Type B pancreatic cell (in vitro differentiated cells): ENCODE results near the gene CHST9. TPM values are rescaled to one million over a fixed set of nuclear protein-coding genes. Genes with fewer than 3 reads are reported as not detected.

Source experiments
- DNase-seq: peaks from one replicate; pipeline ENCODE4 v3.0.0; 2021; ENCODE audit warnings: mixed read lengths; ENCODE audit not compliant: unreplicated experiment; ENCODE audit errors: extremely low spot score
- H3K27ac Mint-ChIP-seq: 2 replicates; pipeline ENCODE4 v1.8.0; 2021; ENCODE audit warnings: mild to moderate bottlenecking, mixed read lengths
- H3K27me3 Mint-ChIP-seq: 2 replicates; pipeline ENCODE4 v1.8.0; 2021; ENCODE audit warnings: mixed read lengths
- H3K36me3 Mint-ChIP-seq: 2 replicates; pipeline ENCODE4 v1.8.0; 2021; ENCODE audit warnings: mixed read lengths
- H3K4me1 Mint-ChIP-seq: one replicate; pipeline ENCODE4 v1.8.0; 2021; ENCODE audit warnings: mixed read lengths; ENCODE audit not compliant: unreplicated experiment
- H3K4me3 Mint-ChIP-seq: 2 replicates; pipeline ENCODE4 v1.8.0; 2021; ENCODE audit warnings: mild to moderate bottlenecking, mixed read lengths
- H3K9me3 Mint-ChIP-seq: 2 replicates; pipeline ENCODE4 v1.8.0; 2021; ENCODE audit warnings: mixed read lengths
- CTCF ChIP-seq: fragments of 200-600 bp; sonication (generic); conservative IDR thresholded peaks from 2 replicates; pipeline ENCODE4 v1.5.0; 2021; ENCODE audit warnings: antibody characterized with exemption, mild to moderate bottlenecking
- total RNA-seq: library from RNA; stranded (reverse); gene quantifications from 2 replicates; pipeline ENCODE4 v1.2.1, GENCODE V29; 2021; ENCODE audit warnings: low replicate concordance

Gene CHST9
- total RNA-seq, 1 donor from 2014 or later, result 9.9 TPM

GRCh38 chr18:26894426-26894825, 290.7 kb downstream of the CHST9 start:
- Mint-ChIP-seq H3K4me3 (no peak overlapping the region), H3K27me3 (no peaks in the 10 kb centered on the region), H3K36me3 (no peaks in the 10 kb centered on the region), H3K4me1 (no peaks in the 10 kb centered on the region), H3K27ac (no peak overlapping the region), H3K9me3 (no peaks in the 10 kb centered on the region)
- TF ChIP-seq CTCF, result no peak
- DNase-seq, result no peak

GRCh38 chr18:26893996-26894395, 291.1 kb downstream of the CHST9 start:
- H3K36me3 Mint-ChIP-seq, result no peaks in the 10 kb centered on the region
- H3K4me3 Mint-ChIP-seq, result no peak overlapping the region
- H3K27ac Mint-ChIP-seq, result no peak overlapping the region
- H3K4me1 Mint-ChIP-seq, result no peaks in the 10 kb centered on the region
- H3K27me3 Mint-ChIP-seq, result no peaks in the 10 kb centered on the region
- H3K9me3 Mint-ChIP-seq, result no peaks in the 10 kb centered on the region
- DNase-seq, result no peak
- TF ChIP-seq CTCF, result no peak

- Mint-ChIP-seq H3K36me3 (no peaks in the 10 kb centered on the region), H3K9me3 (no peaks in the 10 kb centered on the region), H3K27ac (no peak overlapping the region), H3K27me3 (no peaks in the 10 kb centered on the region), H3K4me1 (no peaks in the 10 kb centered on the region), H3K4me3 (no peak overlapping the region)
- no peak for DNase-seq
- no peak for TF ChIP-seq CTCF
Measured at GRCh38 chr18:26888259-26888658, 296.8 kb downstream of the CHST9 start.

- TF ChIP-seq CTCF, result no peak
- H3K27me3 Mint-ChIP-seq, result no peaks in the 10 kb centered on the region
- peaks cover 2% of the 10 kb centered on the region for H3K4me1 Mint-ChIP-seq
- H3K36me3 Mint-ChIP-seq, result no peaks in the 10 kb centered on the region
- H3K9me3 Mint-ChIP-seq, result peaks cover 7% of the 10 kb centered on the region
- no peak for DNase-seq
- no peak overlapping the region for H3K4me3 Mint-ChIP-seq
- H3K27ac Mint-ChIP-seq, result no peak overlapping the region
Measured at GRCh38 chr18:26875040-26875654, 310.0 kb downstream of the CHST9 start.

DNA sequence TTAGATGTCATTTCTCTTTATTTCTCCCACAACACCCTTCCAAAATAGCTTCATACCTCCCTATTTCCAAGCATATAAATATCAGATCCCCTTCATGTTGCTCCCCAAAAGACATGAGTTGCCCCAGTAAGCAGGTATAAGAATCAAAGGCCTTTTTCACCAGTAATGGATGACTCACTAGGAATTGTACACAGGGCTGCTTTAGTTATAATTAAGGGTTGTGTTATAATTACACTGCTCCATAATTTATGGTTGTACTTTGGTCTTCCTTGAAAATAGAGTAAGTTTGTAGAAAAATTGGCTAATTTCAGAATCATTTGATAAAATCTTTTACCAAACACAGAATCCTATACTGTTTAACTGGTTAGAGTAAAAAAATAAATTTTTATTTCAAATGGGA, 310.8 kb downstream of the CHST9 start:
- H3K27ac Mint-ChIP-seq, result no peak overlapping the region

More for the DNA sequence above, 310.8 kb downstream of the CHST9 start:
- no peaks in the 10 kb centered on the region for H3K36me3 Mint-ChIP-seq
- no peak overlapping the region for H3K4me3 Mint-ChIP-seq
- H3K27me3 Mint-ChIP-seq, result no peaks in the 10 kb centered on the region
- no peak for DNase-seq
- TF ChIP-seq CTCF, result no peak
- H3K9me3 Mint-ChIP-seq, result peaks cover 7% of the 10 kb centered on the region
- peaks cover 5% of the 10 kb centered on the region for H3K4me1 Mint-ChIP-seq
